ENCODE measurements around the gene LYRM7. TPM values are rescaled to one million over a fixed set of nuclear protein-coding genes. Genes with fewer than 3 reads are reported as not detected.

LYRM7 gene
- total RNA-seq, 1 donor from 2014 or later: 5.5 TPM

DNA sequence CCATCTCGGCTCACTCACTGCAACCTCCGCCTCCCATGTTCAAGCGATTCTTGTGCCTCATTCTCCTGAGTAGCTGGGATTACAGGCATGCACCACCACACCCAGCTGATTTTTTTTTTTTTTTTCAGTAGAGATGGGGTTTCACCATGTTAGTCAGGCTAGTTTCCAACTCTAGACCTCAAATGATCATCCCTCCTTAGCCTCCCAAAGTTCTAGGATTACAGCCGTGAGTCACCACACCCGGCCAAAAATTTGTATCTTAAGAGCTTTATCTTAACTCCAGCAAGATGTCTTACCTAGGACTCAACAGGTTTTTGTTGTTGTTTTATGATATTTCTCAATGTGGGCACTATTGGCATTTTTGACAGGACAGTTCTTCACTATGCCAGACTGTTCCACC lies 27.9 kb downstream of the LYRM7 start:
- Histone ChIP-seq H3K4me1 (no peaks in the 10 kb centered on the region), H3K9me3 (no peaks in the 10 kb centered on the region), H3K27ac (no peak overlapping the region), H3K4me3 (no peak overlapping the region), H3K27me3 (ENCODE audit: low read depth) (no peaks in the 10 kb centered on the region), H3K36me3 (no peaks in the 10 kb centered on the region)
- intact Hi-C loops (cut with DNase I): no loop called here
- ATAC-seq: no peak
- TF ChIP-seq, protein P1, sequence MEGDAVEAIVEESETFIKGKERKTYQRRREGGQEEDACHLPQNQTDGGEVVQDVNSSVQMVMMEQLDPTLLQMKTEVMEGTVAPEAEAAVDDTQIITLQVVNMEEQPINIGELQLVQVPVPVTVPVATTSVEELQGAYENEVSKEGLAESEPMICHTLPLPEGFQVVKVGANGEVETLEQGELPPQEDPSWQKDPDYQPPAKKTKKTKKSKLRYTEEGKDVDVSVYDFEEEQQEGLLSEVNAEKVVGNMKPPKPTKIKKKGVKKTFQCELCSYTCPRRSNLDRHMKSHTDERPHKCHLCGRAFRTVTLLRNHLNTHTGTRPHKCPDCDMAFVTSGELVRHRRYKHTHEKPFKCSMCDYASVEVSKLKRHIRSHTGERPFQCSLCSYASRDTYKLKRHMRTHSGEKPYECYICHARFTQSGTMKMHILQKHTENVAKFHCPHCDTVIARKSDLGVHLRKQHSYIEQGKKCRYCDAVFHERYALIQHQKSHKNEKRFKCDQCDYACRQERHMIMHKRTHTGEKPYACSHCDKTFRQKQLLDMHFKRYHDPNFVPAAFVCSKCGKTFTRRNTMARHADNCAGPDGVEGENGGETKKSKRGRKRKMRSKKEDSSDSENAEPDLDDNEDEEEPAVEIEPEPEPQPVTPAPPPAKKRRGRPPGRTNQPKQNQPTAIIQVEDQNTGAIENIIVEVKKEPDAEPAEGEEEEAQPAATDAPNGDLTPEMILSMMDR (IDR thresholded peaks at IDR 0.05): no peak
- DNase-seq: no peak

DNA sequence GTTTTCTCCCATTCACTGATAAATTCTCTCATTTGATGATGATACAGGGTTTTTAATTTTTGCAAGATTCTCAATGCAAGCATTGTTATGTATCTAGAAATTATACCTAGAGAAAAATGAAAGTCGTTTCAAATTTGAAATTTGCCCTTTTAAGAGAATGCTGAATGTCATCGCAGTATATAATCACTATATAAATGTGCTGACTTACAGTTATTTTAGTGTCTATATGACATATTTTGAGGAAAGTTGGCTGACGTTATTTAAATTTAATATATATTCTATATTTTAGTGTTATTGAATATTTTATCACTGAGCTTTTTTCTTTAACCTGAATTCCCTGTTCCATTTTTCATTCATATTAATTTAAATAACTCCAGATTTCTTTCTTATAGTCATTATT lies 29.8 kb downstream of the LYRM7 start:
- no peak overlapping the region for H3K4me3 ChIP-seq
- H3K36me3 ChIP-seq: no peaks in the 10 kb centered on the region
- H3K27me3 ChIP-seq (ENCODE audit: low read depth): no peaks in the 10 kb centered on the region
- H3K9me3 ChIP-seq: no peaks in the 10 kb centered on the region
- H3K27ac ChIP-seq: no peak overlapping the region
- no peaks in the 10 kb centered on the region for H3K4me1 ChIP-seq
- intact Hi-C loops (cut with DNase I): no loop called here
- TF ChIP-seq, protein P1 (IDR thresholded peaks at IDR 0.05): no peak
- no peak for ATAC-seq
- DNase-seq: no peak

DNA sequence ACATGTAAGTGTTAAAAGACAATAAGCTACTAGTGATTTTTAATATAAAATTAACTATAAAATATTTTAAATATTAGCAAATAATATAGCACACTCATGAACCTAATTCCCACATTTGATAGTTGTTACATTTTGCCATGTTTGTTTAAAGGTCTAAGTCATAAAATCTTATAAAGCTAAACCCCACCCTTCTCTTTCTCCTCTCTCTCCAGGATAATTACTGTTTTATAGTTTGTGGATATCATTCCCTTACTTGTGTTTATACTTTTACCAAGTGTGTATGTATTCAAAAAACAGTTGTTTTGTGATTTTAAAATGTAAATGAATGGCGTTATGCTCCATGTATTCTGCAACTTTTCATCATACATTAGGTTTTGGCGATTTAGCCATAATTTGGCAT lies 34.2 kb downstream of the LYRM7 start:
- Histone ChIP-seq H3K9me3 (no peaks in the 10 kb centered on the region), H3K27ac (no peak overlapping the region), H3K4me1 (peaks cover 10% of the 10 kb centered on the region), H3K36me3 (no peaks in the 10 kb centered on the region), H3K4me3 (no peak overlapping the region), H3K27me3 (ENCODE audit: low read depth) (no peaks in the 10 kb centered on the region)
- intact Hi-C loops (cut with DNase I): no loop called here
- TF ChIP-seq, protein P1 (IDR thresholded peaks at IDR 0.05): no peak
- ATAC-seq: no peak
- DNase-seq: no peak

DNA sequence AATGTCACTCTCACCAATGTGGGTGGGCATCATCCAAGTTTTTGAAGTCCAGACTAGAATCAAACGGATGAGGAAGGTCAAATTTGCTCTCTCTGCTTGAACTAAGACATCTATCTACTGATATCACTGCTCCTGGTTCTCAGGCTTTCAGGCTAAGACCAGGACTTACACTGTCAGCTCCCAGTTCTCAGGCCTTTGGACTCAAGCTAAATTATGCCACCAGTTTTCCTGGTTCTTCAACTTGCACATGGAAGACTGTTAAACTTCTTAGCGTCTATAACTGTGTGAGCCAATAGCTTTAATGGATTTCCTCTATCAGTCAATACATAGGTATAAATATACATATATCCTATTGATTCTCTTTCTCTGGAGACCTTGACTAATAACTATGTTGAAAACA lies 35.3 kb downstream of the LYRM7 start:
- H3K4me1 ChIP-seq: peaks cover 11% of the 10 kb centered on the region
- intact Hi-C loops (cut with DNase I): no loop called here
- no peak for DNase-seq

DNA sequence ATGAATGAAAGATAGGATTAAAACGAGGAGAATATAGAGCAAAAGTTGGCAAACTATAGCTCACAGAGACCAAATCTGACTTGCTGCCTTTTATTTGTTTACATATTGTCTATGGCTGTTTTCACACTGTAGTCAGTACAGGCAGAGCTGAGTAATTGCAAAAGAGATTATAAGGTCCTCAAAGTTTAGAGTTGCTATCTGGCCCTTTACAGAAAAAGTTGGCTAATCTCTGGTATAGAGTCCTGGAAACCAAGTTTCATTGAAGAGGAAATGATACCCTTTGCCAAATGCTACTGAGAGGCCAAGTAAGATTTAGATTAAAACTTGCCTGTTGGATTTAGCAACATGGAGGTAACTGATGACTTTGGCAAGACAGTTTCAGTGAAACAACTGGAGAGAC lies 36.0 kb downstream of the LYRM7 start:
- no peak for ATAC-seq
- peaks cover 11% of the 10 kb centered on the region for H3K4me1 ChIP-seq
- no peaks in the 10 kb centered on the region for H3K9me3 ChIP-seq
- TF ChIP-seq, protein P1 (IDR thresholded peaks at IDR 0.05): no peak
- intact Hi-C loops (cut with DNase I): no loop called here
- no peak overlapping the region for H3K4me3 ChIP-seq
- no peak overlapping the region for H3K27ac ChIP-seq
- H3K36me3 ChIP-seq: no peaks in the 10 kb centered on the region
- H3K27me3 ChIP-seq (ENCODE audit: low read depth): no peaks in the 10 kb centered on the region
- no peak for DNase-seq

More for the DNA sequence above, 35.3 kb downstream of the LYRM7 start:
- Histone ChIP-seq H3K36me3 (no peaks in the 10 kb centered on the region), H3K27ac (no peak overlapping the region), H3K4me3 (no peak overlapping the region), H3K9me3 (no peaks in the 10 kb centered on the region), H3K27me3 (ENCODE audit: low read depth) (no peaks in the 10 kb centered on the region)
- TF ChIP-seq, protein P1 (IDR thresholded peaks at IDR 0.05): no peak
- ATAC-seq: no peak

DNA sequence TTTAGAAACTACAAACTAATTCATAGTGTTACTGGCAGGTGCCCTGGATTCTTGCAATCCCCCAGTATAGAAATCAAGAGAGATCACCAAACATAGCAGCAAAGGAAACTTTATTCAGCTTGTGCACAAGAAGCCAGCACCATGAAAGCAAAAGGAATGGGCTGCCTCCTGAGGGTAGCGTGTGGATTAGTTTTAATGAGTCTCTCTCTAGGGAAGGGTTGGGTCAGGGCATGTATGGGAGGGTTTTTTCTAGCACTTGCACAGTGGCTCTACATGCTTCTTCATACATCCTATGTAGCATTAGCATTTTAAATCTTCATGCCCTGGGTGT lies 38.4 kb downstream of the LYRM7 start:
- ATAC-seq: no peak
- TF ChIP-seq, protein P1 (IDR thresholded peaks at IDR 0.05): no peak

More for the DNA sequence above, 38.4 kb downstream of the LYRM7 start:
- H3K27ac ChIP-seq: no peak overlapping the region
- no peak for DNase-seq
- intact Hi-C loops (cut with DNase I): no loop called here
- no peaks in the 10 kb centered on the region for H3K9me3 ChIP-seq
- H3K4me3 ChIP-seq: no peak overlapping the region
- no peaks in the 10 kb centered on the region for H3K27me3 ChIP-seq (ENCODE audit: low read depth)
- H3K4me1 ChIP-seq: peaks cover 11% of the 10 kb centered on the region
- H3K36me3 ChIP-seq: no peaks in the 10 kb centered on the region

Data from lower lobe of right lung (tissue), 2 donors.